HL-60 (cell line): ENCODE results near the gene TSEN34.

ENCODE experiments used
- GABPA ChIP-seq: IDR thresholded peaks from 2 replicates; pipeline ENCODE4 v1.6.1; 2012; ENCODE audit warnings: low read depth
- POLR2AphosphoS5 ChIP-seq: IDR thresholded peaks from 2 replicates; pipeline ENCODE4 v1.6.1; 2012; ENCODE audit warnings: low read depth
- SPI1 ChIP-seq: IDR thresholded peaks from 2 replicates; pipeline ENCODE4 v1.6.1; 2012; ENCODE audit warnings: low read depth, mild to moderate bottlenecking, borderline replicate concordance
- TF ChIP-seq, protein P1 (sequence below): IDR thresholded peaks from 2 replicates; pipeline ENCODE4 v1.6.1; 2012; ENCODE audit warnings: low read depth; ENCODE audit not compliant: insufficient replicate concordance
- TF ChIP-seq, protein P2 (sequence below): IDR thresholded peaks from one replicate; pipeline ENCODE4 v1.5.1; 2011; ENCODE audit warnings: low read length, control low read depth, inconsistent platforms; ENCODE audit not compliant: insufficient read depth

DNA sequence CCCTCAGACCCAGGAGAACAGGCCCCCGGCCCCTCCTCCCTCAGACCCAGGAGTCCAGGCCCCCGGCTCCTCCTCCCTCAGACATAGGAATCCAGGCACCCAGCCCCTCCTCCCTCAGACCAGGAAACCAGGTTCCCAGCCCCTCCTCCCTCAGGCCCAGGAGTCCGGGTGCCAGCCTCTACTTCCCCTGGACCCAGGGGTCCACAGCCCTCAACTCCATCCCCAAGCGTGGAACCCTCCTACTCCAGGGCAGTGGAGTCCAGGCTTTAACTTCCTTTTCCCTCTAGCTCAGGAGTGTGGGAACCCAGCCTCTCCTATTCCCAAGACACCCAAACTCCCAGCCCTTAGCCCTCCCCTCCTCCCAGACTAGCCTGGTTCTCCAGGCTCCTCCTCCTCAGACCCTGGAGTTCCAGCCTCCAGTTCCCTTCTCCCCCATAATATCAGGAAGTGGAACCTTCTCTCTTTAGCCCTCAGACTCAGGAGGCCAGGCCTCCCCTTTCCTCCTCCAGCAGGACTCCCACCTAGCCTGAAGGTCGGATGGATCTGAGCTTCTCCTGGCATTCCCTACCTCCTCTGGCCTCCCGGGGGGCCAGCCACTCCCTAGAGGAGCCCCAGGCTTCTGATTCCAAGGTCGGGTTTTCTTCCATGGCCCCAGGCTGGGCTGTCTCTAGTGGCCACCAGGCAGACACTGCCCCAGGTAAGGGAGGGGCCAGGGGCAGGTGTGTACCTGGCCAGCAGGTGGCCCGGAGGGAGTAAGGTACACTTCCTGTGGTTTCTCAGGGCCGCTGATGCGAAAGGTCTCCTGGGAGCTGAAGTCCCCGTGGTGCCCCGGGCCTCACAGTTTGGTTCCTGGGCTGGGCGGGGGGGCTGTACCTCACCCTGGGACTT, 18.4 kb upstream of the TSEN34 start, which contains the start of gene TMC4:
- no peak for TF ChIP-seq POLR2AphosphoS5
- TF ChIP-seq, protein P1, sequence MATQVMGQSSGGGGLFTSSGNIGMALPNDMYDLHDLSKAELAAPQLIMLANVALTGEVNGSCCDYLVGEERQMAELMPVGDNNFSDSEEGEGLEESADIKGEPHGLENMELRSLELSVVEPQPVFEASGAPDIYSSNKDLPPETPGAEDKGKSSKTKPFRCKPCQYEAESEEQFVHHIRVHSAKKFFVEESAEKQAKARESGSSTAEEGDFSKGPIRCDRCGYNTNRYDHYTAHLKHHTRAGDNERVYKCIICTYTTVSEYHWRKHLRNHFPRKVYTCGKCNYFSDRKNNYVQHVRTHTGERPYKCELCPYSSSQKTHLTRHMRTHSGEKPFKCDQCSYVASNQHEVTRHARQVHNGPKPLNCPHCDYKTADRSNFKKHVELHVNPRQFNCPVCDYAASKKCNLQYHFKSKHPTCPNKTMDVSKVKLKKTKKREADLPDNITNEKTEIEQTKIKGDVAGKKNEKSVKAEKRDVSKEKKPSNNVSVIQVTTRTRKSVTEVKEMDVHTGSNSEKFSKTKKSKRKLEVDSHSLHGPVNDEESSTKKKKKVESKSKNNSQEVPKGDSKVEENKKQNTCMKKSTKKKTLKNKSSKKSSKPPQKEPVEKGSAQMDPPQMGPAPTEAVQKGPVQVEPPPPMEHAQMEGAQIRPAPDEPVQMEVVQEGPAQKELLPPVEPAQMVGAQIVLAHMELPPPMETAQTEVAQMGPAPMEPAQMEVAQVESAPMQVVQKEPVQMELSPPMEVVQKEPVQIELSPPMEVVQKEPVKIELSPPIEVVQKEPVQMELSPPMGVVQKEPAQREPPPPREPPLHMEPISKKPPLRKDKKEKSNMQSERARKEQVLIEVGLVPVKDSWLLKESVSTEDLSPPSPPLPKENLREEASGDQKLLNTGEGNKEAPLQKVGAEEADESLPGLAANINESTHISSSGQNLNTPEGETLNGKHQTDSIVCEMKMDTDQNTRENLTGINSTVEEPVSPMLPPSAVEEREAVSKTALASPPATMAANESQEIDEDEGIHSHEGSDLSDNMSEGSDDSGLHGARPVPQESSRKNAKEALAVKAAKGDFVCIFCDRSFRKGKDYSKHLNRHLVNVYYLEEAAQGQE: no peak
- TF ChIP-seq, protein P2, sequence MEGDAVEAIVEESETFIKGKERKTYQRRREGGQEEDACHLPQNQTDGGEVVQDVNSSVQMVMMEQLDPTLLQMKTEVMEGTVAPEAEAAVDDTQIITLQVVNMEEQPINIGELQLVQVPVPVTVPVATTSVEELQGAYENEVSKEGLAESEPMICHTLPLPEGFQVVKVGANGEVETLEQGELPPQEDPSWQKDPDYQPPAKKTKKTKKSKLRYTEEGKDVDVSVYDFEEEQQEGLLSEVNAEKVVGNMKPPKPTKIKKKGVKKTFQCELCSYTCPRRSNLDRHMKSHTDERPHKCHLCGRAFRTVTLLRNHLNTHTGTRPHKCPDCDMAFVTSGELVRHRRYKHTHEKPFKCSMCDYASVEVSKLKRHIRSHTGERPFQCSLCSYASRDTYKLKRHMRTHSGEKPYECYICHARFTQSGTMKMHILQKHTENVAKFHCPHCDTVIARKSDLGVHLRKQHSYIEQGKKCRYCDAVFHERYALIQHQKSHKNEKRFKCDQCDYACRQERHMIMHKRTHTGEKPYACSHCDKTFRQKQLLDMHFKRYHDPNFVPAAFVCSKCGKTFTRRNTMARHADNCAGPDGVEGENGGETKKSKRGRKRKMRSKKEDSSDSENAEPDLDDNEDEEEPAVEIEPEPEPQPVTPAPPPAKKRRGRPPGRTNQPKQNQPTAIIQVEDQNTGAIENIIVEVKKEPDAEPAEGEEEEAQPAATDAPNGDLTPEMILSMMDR: no peak
- no peak for TF ChIP-seq GABPA
- peak; percentile 14; the same call in 1 of the 2 replicates for TF ChIP-seq SPI1
